NOMO-1 (cell line): ENCODE results near the gene DISC1.
A peak's percentile ranks its signal among the peaks of the same experiment; 100 is the strongest.
"Not testable (repeated sequence)": the region's sequence is repeated elsewhere in the genome, so short reads cannot be mapped to it uniquely, and the experiment has no call there.

Experiments used
- DNase-seq, 2 experiments: peaks; one replicate each; lab custom pipeline; 2025; ENCODE audit not compliant: unreplicated experiment in 2 of 2; lab: John Stamatoyannopoulos, UW

Gene DISC1

GRCh38 chr1:231634323-231635013, 7.9 kb downstream of the DISC1 start:
- DNase-seq = no peak

- DNase-seq = no peak
Observed at GRCh38 chr1:231636157-231636556, 9.6 kb downstream of the DISC1 start.

- not testable (repeated sequence) for DNase-seq
Observed at GRCh38 chr1:231636922-231637321, 10.3 kb downstream of the DISC1 start.

GRCh38 chr1:231638647-231639046, 12.1 kb downstream of the DISC1 start:
- DNase-seq = no peak

GRCh38 chr1:231639819-231640218, 13.2 kb downstream of the DISC1 start:
- DNase-seq = no peak

GRCh38 chr1:231641444-231641843, 14.9 kb downstream of the DISC1 start:
- DNase-seq = not testable (repeated sequence)

GRCh38 chr1:231642061-231642460, 15.5 kb downstream of the DISC1 start:
- not testable (repeated sequence) for DNase-seq

- no peak for DNase-seq
Observed at GRCh38 chr1:231642618-231643017, 16.0 kb downstream of the DISC1 start.

- no peak for DNase-seq
Observed at GRCh38 chr1:231643071-231643934, 16.7 kb downstream of the DISC1 start.

GRCh38 chr1:231643935-231644237, 17.3 kb downstream of the DISC1 start:
- DNase-seq = no peak

GRCh38 chr1:231645634-231646033, 19.0 kb downstream of the DISC1 start:
- not testable (repeated sequence) for DNase-seq

GRCh38 chr1:231646165-231646564, 19.6 kb downstream of the DISC1 start:
- not testable (repeated sequence) for DNase-seq

GRCh38 chr1:231651621-231652260, 25.2 kb downstream of the DISC1 start:
- not testable (repeated sequence) for DNase-seq

GRCh38 chr1:231653632-231654031, 27.0 kb downstream of the DISC1 start:
- DNase-seq = no peak

GRCh38 chr1:231656741-231657140, 30.2 kb downstream of the DISC1 start:
- DNase-seq = no peak

- not testable (repeated sequence) for DNase-seq
Observed at GRCh38 chr1:231658223-231658622, 31.6 kb downstream of the DISC1 start.

GRCh38 chr1:231660198-231660597, 33.6 kb downstream of the DISC1 start:
- DNase-seq = no peak

- peak; percentile 67 to 91 for DNase-seq
Observed at GRCh38 chr1:231663211-231663792, 36.7 kb downstream of the DISC1 start.

- peak; percentile 24 to 74 for DNase-seq
Observed at GRCh38 chr1:231665101-231665500, 38.5 kb downstream of the DISC1 start.

GRCh38 chr1:231665726-231666125, 39.1 kb downstream of the DISC1 start:
- peak in 1 of 2 experiments; percentile 6 for DNase-seq

GRCh38 chr1:231666220-231666936, 39.8 kb downstream of the DISC1 start:
- DNase-seq = no peak
